Sigmoid colon (tissue), 7 donors: Measurements from ENCODE around the gene PHKA1. TPM values are rescaled to one million over a fixed set of nuclear protein-coding genes. Genes with fewer than 3 reads are reported as not detected.

Experiments used
- DNase-seq: peaks from one replicate; pipeline ENCODE4 v3.0.0-alpha.2; 2019
- H3K27ac ChIP-seq, 4 donors: fragments of 200-600 bp; sonication (generic); one replicate each; pipeline ENCODE4 v1.5.1; 2016 to 2019; ENCODE audit warnings: mild to moderate bottlenecking in 1 of 4
- H3K27me3 ChIP-seq, 3 donors: fragments of 200-600 bp; sonication (generic); one replicate each; pipeline ENCODE4 v1.5.1; 2019; ENCODE audit warnings: mild to moderate bottlenecking in 1 of 3
- H3K36me3 ChIP-seq, 4 donors: fragments of 200-600 bp; sonication (generic); one replicate each; pipeline ENCODE4 v1.5.1; 2016 to 2019
- H3K4me1 ChIP-seq, 4 donors: fragments of 200-600 bp; sonication (generic); one replicate each; pipeline ENCODE4 v1.5.1; 2017 to 2019
- H3K4me3 ChIP-seq, 4 donors: fragments of 200-600 bp; sonication (generic); one replicate each; pipeline ENCODE4 v1.5.1; 2017 to 2019; ENCODE audit warnings: mild to moderate bottlenecking in 2 of 4, moderate library complexity in 1 of 4
- H3K9me3 ChIP-seq, 4 donors: fragments of 200-600 bp in 3 of 4; sonication (generic) in 3 of 4; one replicate each; pipeline versions ENCODE4 v1.5.1 to v1.6.1; 2013 to 2019
- EP300 ChIP-seq, 4 donors: sonication (generic); formaldehyde crosslinking; IDR thresholded peaks; one replicate each; pipeline ENCODE4 v1.6.1; 2017; ENCODE audit warnings: antibody characterized with exemption in 4 of 4
- POLR2A ChIP-seq, 2 donors: fragments of 450-650 bp; IDR thresholded peaks; one replicate each; pipeline ENCODE4 v1.6.1; 2016; ENCODE audit warnings: antibody characterized with exemption in 2 of 2, mild to moderate bottlenecking in 2 of 2, moderate library complexity in 2 of 2
- POLR2AphosphoS5 ChIP-seq, 4 donors: sonication (generic); formaldehyde crosslinking; IDR thresholded peaks; one replicate each; pipeline ENCODE4 v1.6.1; 2017; ENCODE audit warnings: antibody characterized with exemption in 4 of 4
- WGBS, 2 donors: extraction: QIAGEN DNeasy Blood & Tissue Kit; methylation state at CpG; one replicate each; pipeline ENCODE4 v1.1.7; 2013; 5-methylcytosine and 5-hydroxymethylcytosine counted together
- intact Hi-C: fragments of 100-400 bp; cut with DNase I; formaldehyde crosslinking; loops from one replicate; pipeline ENCODE4 v1.15.1; 2023
- polyA plus RNA-seq, 3 donors: library from polyadenylated mRNA; stranded (reverse); fragments of 200-250 nt; gene quantifications; one replicate each; pipeline ENCODE4 v1.2.3, GENCODE V29; 2013
- total RNA-seq, 4 donors: library from RNA; depleted of rRNA; stranded (reverse); fragments of >200 nt; gene quantifications; one replicate each; pipeline ENCODE4 v1.1.0, GENCODE V29; 2016
- TF ChIP-seq, protein P1 (sequence below), 4 experiments: fragments of 450-650 bp in 3 of 4; fragments of 200-600 bp in 1 of 4; IDR thresholded peaks; one replicate each; pipeline ENCODE4 v1.5.1; 2016 to 2019; ENCODE audit warnings: antibody characterized with exemption in 4 of 4, mild to moderate bottlenecking in 3 of 4, moderate library complexity in 2 of 4
- donor health status: healthy with polysubstance abuse.
- donor health status: Bipolar disorder and iron deficiency.
- donor health status: healthy.

Gene PHKA1
- total and polyA plus RNA-seq, 7 donors, result 0.92 to 9.7 (median 4.6) TPM

DNA sequence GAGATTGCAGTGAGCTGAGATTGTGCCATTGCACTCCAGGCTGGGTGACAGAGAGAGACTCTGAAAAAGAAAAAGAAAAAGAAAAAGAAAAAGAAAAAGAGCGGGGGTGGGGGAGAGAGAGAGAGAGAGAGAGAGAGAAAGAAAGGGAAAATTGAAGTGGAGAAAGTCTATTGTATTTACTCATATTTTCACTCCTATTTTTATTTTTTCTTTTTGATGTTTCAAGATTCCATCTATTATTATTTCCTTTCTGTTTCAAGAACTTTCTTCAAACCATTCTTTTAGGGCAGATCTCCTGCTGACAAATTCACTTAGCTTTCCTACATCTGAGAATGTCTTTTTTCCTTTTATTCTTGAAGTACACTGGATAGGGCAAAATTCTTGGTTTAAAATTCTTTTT is 83.9 kb downstream of the PHKA1 start:
- TF ChIP-seq EP300 (IDR thresholded peaks at IDR 0.05) (no peak), POLR2A (IDR thresholded peaks at IDR 0.05) (no peak), POLR2AphosphoS5 (IDR thresholded peaks at IDR 0.05) (no peak)
- TF ChIP-seq, protein P1, sequence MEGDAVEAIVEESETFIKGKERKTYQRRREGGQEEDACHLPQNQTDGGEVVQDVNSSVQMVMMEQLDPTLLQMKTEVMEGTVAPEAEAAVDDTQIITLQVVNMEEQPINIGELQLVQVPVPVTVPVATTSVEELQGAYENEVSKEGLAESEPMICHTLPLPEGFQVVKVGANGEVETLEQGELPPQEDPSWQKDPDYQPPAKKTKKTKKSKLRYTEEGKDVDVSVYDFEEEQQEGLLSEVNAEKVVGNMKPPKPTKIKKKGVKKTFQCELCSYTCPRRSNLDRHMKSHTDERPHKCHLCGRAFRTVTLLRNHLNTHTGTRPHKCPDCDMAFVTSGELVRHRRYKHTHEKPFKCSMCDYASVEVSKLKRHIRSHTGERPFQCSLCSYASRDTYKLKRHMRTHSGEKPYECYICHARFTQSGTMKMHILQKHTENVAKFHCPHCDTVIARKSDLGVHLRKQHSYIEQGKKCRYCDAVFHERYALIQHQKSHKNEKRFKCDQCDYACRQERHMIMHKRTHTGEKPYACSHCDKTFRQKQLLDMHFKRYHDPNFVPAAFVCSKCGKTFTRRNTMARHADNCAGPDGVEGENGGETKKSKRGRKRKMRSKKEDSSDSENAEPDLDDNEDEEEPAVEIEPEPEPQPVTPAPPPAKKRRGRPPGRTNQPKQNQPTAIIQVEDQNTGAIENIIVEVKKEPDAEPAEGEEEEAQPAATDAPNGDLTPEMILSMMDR (IDR thresholded peaks at IDR 0.05), result no peak
- 95 to 100% methylated on average over 1 of the region's 1 CpG for WGBS, 2 donors

DNA sequence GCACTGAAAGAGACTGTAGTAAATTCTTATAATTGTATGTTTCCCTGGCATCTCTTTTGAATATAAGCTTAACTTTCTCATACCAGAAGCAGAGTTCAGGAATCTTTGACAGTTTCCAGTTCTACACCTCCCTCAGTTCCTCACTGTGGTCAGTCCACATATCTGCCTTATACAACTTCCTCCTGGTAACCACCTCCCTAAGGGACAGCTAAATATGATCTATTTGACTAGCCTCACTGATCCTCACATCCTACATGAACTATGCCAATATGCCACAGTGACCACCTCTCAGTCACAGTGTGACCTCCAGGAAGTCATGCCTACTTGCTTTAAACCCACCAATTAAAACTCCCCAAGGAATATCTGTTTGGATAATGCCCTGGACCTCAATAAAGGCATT is 89.9 kb downstream of the PHKA1 start:
- TF ChIP-seq POLR2AphosphoS5 (IDR thresholded peaks at IDR 0.05) (no peak), EP300 (IDR thresholded peaks at IDR 0.05) (no peak), POLR2A (IDR thresholded peaks at IDR 0.05) (no peak)
- TF ChIP-seq, protein P1 (IDR thresholded peaks at IDR 0.05), result no peak
- Histone ChIP-seq H3K4me3 (no peak overlapping the region), H3K27ac (no peak overlapping the region), H3K4me1 (no peaks in the 10 kb centered on the region), H3K9me3 (no peaks in the 10 kb centered on the region), H3K36me3 (no peaks in the 10 kb centered on the region), H3K27me3 (no peaks in the 10 kb centered on the region)
- DNase-seq, result no peak
- intact Hi-C loops, result no loop called here

More for the DNA sequence above, 83.9 kb downstream of the PHKA1 start:
- DNase-seq, result no peak
- no peak overlapping the region for H3K4me3 ChIP-seq
- intact Hi-C loops, result no loop called here
- H3K4me1 ChIP-seq, result peaks cover 0 to 1% (median 0%) of the 10 kb centered on the region in 4 donors
- H3K27ac ChIP-seq, result no peak overlapping the region
- H3K36me3 ChIP-seq, result no peaks in the 10 kb centered on the region
- no peaks in the 10 kb centered on the region for H3K27me3 ChIP-seq
- H3K9me3 ChIP-seq, result no peaks in the 10 kb centered on the region

DNA sequence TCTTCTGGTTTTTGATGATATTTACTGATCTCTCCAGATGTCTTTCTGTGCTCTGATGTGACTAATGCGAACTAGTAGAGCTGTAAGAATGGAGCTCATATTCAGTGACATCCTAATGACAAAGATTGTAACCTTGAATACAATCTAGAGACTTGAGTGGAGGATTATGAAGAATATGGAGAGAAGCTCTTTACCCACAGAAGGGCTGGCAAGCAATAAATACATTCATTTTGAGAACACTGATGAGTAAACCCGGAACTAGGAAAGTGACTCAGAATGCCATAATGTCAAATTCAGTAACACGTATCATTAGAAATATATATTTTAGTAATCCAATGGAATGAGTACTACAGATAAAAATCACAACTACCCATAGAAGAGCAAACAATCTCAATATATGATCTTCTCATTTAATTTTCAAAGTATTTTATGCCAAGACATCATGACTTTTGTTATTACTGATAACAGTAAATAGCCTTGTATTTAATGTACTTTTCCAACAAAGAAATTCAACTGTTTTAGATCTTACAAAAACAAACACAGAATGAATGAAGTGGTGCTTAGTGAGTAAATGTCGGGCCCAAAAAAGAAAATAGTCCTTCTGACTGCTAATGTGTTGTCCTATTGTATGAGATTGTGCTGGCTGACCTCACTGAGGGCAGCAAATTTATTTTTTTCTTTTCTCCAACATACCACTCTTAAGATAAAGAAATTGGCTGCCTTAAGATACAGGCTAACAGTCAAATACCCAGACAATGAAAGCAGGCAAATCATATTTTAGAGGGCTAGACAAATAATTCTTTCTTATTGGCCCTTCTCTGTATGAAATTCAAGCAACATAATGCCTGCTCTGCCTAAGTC is 92.3 kb downstream of the PHKA1 start:
- H3K4me1 ChIP-seq, result no peaks in the 10 kb centered on the region
- 77 to 85% methylated on average over 4 of the region's 4 CpGs for WGBS, 2 donors
- intact Hi-C loops, result no loop called here
- H3K36me3 ChIP-seq, result no peaks in the 10 kb centered on the region
- no peak for DNase-seq
- no peak overlapping the region for H3K4me3 ChIP-seq
- no peaks in the 10 kb centered on the region for H3K9me3 ChIP-seq
- no peaks in the 10 kb centered on the region for H3K27me3 ChIP-seq
- no peak overlapping the region for H3K27ac ChIP-seq
- TF ChIP-seq POLR2AphosphoS5 (IDR thresholded peaks at IDR 0.05), result no peak
- TF ChIP-seq, protein P1 (IDR thresholded peaks at IDR 0.05), result no peak
- no peak for TF ChIP-seq EP300 (IDR thresholded peaks at IDR 0.05)
- no peak for TF ChIP-seq POLR2A (IDR thresholded peaks at IDR 0.05)

DNA sequence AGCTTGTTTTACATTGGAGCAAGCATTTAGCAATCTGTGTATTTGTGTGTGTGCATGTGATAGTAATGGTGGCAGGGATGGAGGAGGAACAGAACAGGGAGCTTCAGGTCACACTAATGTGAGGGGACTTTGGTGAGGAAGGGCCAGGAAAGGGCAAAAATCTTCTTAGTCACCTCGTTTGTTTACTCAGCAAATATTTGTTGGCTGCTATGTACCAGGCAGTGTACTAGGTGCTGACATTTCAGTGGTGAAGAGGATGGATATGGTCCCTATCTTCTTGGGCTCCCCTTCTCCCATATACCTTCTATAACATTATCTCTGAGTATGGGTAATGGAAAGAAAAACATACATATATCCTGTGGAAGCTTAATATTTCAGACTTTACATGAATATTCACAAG is 92.9 kb downstream of the PHKA1 start:
- peak overlapping the region in 1 of 4 donors; percentile 27 for H3K27ac ChIP-seq
- intact Hi-C loops, result no loop called here
- 39 to 60% methylated on average over 1 of the region's 1 CpG for WGBS, 2 donors
- H3K27me3 ChIP-seq, result no peaks in the 10 kb centered on the region
- no peak overlapping the region for H3K4me3 ChIP-seq
- no peaks in the 10 kb centered on the region for H3K9me3 ChIP-seq
- TF ChIP-seq EP300 (IDR thresholded peaks at IDR 0.05), result no peak
- TF ChIP-seq POLR2A (IDR thresholded peaks at IDR 0.05), result no peak
- TF ChIP-seq, protein P1 (IDR thresholded peaks at IDR 0.05), result no peak
- no peak for DNase-seq
- no peaks in the 10 kb centered on the region for H3K36me3 ChIP-seq
- no peaks in the 10 kb centered on the region for H3K4me1 ChIP-seq
